Stimulated activated CD8-positive, alpha-beta memory T cell treated with anti-CD3 and anti-CD28 coated beads, Interleukin-4, amount 100 ng/mL, for 48 hours (primary cell): ENCODE data around the gene ZNF277.

ENCODE experiments used
- DNase-seq: peaks from one replicate; pipeline ENCODE4 v3.0.0-alpha.2; 2020

Gene ZNF277

GRCh38 chr7:112255388-112255720, 48.9 kb downstream of the ZNF277 start:
- no peak for DNase-seq

DNA sequence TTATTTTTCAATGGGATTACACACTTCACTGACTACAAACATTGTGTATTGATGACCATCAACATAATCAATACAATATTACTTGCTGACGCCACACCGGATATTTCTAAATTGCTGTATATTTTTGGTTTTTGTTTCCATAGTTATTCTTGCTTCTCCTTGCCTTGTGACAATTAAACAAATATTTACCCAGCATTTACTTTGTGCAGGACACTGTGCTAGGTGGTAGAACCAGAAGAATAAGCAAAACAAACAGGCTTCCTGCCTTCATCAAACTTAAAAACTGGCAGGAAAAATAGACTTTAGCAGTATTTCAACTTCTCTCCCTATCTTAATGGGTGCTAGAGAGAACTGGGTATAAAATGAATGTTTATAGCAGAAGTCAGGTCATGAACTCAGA, 50.6 kb downstream of the ZNF277 start:
- no peak for DNase-seq

GRCh38 chr7:112260911-112261310, 54.4 kb downstream of the ZNF277 start:
- DNase-seq = no peak

DNA sequence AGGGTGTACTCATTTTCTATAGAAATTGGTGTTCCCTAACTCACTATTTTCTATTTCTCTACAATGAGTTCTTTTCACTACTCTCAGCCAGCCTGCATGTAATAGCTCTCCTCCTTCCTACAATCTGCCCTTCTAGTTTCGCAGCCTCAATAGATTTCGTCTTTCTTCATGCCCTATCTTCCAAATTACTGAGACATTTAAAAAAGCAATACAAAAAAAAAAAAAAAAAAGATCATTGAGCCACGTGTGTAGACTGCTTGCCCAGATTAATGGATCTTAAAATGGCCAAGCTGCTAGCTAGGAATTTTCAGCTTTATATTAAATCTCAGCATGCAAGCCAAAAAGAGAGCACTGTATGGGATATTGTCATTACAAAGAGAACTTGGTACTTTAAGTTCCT, 55.5 kb downstream of the ZNF277 start:
- DNase-seq = no peak

GRCh38 chr7:112262855-112263487, 56.5 kb downstream of the ZNF277 start:
- DNase-seq = no peak

DNA sequence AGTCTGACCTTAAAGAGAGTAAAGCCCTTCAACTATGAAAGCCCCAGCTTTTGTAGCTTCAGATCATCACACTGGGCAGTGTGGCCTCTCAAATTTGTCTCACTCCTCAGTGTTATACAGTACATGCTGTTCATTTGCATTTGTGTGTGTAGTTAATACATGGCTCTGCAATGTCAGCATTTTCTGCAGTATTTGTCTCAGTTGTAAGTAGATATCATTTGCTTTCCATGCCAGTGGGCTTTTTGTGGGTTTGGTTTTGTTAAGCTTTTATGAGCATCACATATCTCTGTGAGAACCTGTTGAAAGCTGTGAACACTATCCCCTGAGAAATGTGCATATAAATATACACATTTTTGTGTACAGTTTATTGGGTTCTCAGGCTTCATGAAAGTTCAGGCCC, 57.0 kb downstream of the ZNF277 start:
- DNase-seq = no peak

DNA sequence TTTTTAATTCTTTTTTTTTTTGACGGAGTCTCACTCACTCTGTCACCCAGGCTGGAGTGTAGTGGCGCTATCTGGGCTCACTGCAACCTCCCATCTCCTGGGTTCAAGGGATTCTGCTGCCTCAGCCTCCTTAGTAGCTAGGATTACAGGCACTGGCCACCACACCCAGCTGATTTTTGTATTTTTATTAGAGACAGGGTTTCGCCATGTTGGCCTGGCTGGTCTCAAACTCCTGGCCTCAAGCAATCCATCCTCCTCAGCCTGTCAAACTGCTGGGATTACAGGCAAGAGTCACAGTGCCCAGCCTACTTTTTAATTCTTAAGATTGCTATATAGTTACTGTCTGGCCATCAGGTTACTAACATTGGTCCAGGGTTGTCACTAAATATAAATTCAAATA, 59.6 kb downstream of the ZNF277 start:
- no peak for DNase-seq

DNA sequence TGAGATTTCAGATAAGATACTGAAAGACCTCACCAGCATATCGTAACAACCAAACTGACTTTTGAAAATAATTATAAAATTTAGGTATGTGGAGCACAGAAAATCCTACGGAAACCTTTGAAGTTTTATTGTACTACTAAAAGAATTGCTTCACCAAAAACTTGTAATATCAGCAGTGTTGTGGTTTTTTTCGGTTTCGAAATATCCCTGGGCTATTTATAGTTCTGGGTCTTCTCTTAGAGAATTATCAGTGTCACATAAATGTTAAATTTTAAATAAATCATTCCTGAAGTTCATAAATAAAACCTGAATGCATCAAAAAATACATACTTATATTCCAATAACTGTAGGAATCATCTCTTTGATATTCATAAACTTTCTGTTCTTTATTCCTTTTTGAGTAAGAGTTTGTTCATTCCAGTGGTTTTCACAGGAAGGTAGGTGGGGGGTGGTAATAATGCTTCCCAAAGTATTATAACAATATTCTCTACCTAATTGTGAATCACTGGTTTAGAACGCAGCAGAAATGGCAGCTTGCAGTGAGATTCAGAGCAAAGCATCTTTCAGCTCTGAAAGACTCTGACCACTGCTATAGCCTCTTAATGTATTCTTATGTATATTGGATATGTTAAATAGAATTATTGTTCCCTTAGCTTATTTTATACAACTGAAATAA, 60.2 kb downstream of the ZNF277 start:
- no peak for DNase-seq

- no peak for DNase-seq
These were observed 61.6 kb downstream of the ZNF277 start for GRCh38 chr7:112267944-112268691.

DNA sequence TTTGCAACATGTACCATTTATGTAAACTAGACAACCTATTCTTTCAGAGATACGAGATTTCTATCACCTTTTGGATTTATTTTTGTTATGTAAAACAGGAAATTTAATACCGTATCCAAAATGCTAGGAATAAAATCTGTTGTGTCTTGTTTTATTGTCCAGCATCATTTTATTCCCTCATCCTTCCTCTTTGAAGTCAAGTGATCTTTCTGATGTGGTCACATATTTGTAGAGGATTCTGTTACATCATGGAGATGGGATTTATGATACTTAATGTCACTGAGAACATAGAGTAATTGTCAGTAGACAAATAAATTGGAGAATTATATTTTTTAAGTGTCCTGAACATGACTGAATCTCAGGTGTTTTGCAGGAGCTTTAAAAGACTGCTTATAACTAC, 64.7 kb downstream of the ZNF277 start:
- no peak for DNase-seq

DNA sequence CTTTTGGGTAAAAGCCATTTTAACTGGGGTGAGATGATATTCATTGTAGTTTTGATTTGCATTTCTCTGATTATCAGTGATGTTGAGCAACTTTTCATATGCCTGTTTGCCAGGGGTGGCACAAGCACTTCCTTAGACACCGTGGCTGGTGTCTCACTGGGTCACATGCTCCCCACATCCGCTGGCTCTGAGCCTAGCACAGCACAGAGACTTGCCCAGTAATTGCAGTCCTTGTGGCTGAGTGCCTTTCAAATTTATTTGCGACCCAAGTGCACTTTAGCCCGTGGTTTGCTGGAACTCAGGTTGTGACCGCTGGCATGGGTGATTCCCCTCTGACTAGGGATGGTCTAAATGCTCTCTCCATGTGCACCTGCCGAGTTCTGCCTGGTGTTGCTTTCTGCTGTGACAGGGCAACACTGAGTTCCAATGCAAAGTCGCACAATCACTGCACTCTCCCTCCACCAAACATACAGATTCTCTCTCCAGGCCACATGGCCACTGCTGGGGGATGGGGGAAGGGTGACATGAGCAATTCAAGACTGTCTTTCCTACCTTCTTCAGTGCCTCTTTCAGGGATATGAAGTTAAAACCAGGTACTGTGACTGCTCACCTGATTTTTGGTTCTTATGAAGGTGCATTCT, 66.5 kb downstream of the ZNF277 start:
- DNase-seq = no peak

- DNase-seq = no peak
These were observed 72.5 kb downstream of the ZNF277 start for GRCh38 chr7:112279042-112279441.

GRCh38 chr7:112280267-112280666, 73.8 kb downstream of the ZNF277 start:
- DNase-seq = no peak

DNA sequence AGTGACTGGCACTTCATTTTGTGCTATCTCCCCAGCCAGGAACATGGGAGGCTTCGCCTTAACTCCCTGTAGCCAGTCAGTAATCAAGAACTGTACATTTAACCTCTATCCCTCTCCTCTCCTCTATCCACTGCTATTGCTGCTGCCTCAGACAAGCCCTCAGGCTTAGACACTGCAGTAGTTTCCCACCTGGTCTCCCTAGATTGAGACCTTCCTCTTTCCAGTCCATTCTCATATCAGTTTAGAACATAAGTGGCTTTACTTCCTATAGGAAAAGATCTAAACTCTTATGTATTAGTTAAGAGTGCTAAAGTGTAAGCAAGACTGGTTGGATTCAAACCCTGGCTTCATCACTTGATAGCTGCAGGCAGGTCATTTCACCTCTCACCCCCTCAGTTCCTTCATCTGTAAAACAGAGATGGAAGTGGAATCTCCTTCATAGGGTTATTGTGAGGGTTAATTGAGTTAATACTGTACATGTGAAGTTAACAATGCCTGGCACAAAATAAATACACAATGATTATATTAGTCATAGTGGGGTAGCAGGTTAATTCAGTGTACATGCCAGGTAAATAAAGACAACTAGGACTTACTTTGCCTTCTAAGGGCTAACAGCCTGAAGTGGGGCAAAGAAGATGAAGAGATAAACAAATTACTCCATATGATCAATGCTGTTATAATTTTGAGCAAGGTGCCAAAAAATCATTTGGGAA, 76.1 kb downstream of the ZNF277 start:
- no peak for DNase-seq

DNA sequence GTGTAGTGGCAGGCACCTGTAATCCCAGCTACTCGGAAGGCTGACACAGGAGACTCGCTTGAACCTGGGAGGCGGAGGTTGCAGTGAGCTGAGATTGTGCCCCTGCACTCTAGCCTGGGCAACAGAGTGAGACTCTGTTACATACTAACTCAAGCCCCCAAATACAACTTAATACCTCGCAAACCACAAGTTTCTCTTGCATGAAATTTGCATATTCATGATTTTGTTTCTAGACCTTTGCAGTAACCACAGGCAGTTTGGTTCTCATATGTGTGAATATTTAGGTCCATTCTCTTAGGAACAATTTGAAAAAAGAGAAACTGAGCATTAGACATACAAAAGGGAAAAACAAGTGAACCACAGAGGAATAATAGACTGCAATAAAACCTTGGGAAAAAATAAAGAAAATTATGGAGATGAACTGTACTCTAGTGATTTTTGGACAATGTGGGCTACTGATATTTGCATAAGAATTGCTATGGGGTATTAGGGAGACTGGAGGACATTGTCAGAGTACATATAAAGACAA, 77.0 kb downstream of the ZNF277 start:
- DNase-seq = no peak

- no peak for DNase-seq
These were observed 80.0 kb downstream of the ZNF277 start for GRCh38 chr7:112286250-112287086.

- no peak for DNase-seq
These were observed 81.8 kb downstream of the ZNF277 start for GRCh38 chr7:112288301-112288700.

GRCh38 chr7:112290065-112290464, 83.6 kb downstream of the ZNF277 start:
- no peak for DNase-seq

- DNase-seq = no peak
These were observed 85.7 kb downstream of the ZNF277 start for GRCh38 chr7:112292162-112292561.

DNA sequence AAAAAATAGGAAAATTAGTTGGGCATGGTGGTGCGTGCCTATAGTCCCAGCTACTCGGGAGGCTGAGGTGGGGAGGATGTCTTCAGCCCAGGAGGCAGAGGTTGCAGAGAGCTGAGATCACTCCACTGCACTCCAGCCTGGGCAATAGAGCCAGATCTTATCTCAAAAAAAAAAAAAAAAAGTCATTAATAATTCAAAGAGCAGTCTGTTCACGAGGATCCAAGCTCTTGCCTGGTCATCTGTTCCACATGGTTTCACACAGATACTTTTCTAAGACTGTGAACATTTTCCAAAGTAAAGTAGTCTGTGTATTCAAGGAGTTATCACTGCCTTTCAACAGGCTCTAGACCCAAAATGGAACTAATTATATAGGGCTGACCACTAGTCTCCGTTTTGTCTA, 86.9 kb downstream of the ZNF277 start:
- no peak for DNase-seq

DNA sequence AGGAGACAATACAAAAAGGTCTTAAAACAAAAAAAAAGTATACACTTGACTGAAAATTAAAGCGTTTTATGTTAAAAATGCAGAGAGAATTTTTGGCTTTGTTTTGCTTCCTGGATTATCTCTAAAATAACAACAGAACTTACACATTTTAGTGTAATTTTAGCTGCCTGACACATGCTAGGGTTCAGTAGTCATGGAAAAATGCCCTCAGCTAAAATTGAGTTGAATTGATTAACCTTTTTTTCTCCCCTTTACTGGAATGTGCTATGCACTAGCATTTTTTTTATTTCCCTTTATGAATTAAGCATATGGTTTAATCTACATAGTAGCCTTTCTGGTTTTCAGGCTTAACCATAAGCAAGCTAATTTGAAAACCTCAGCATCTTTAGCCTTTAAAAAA, 89.9 kb downstream of the ZNF277 start:
- DNase-seq = no peak

DNA sequence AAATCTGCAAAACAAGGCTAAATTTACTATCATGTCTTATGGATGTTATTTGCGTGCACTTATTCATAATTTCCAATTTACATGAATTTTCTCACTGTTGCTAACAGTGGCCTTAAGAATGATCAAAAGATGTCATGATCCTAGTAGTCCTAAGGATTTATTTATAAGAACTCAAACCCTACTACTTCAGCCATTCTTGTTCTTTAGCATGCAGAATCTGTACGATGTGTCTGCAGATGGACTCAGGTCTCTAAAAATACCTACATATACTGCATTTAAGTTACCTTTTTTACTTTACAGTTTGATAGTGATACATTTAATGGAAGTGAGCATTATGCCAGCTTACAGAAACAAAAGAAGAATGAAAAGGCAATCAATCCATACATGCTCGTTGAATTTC, 91.2 kb downstream of the ZNF277 start:
- no peak for DNase-seq
